ENCODE data around the gene SLC35B4. TPM values are rescaled to one million over a fixed set of nuclear protein-coding genes. Genes with fewer than 3 reads are reported as not detected.

The SLC35B4 gene
- total RNA-seq, 8 experiments from 2014 or later = 14.3 to 21.6 (median 17.4) TPM

DNA sequence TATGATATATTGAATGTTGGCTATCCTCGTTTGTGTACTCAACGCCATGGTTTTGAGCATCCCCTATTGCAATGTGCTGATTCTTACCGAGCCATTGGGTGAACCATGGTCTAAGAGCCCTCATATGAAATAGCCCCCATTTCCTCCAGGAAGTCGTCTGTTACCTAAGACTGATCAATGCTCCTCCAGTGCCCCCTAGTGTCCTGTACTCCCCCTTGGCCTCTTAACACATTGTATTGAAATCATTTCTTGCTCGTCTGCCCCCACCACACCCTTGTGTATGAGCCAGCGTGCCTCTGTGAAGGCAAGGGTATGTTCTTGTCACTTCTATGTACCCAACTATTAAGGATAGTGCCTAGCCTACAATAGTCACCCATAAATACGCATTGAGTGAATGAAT is 11.2 kb upstream of the SLC35B4 start:
- H3K27ac ChIP-seq = no peak overlapping the region
- H3K4me1 ChIP-seq (replicated peaks in 1 of 2) = no peaks in the 10 kb centered on the region
- in situ Hi-C loops (cut with MboI; ENCODE audit: low pct_unique_long_range_greater_than_20kb in 2 of 9, low sequenced_read_pairs in 9 of 9, unreplicated experiment in 9 of 9) = no loop called here
- WGBS, 10 experiments = 14 to 82% (median 39%) methylated on average over 2 to 7 of the region's 7 CpGs
- H3K4me3 ChIP-seq = no peak overlapping the region
- peak in 4 of 8 experiments; percentile 60 to 91 (median 90) for ATAC-seq (replicated peaks in 6 of 8)

DNA sequence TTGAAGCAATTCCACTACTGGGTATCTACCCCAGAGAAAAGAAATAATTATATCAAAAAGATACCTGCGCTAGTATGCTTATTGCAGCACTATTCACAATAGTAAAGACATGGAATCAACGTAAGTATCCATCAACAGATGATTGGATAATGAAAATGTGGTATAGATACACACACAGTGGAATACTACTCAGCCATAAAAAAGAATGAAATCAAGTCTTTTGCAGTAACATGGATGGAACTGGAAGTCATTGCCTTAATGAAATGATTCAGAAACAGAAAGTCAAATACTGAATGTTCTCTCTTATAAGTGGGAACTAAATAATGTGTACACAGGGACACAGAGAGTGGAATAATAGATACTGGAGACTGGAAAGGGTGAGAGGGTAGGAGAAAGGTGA is 7.4 kb upstream of the SLC35B4 start:
- no peaks in the 10 kb centered on the region for H3K4me1 ChIP-seq (replicated peaks in 1 of 2)
- 14 to 100% (median 67%) methylated on average over 1 to 2 of the region's 2 CpGs; no CpG with 5 or more reads in 1 of the 10 experiments for WGBS, 10 experiments
- no peak overlapping the region for H3K4me3 ChIP-seq
- in situ Hi-C loops (cut with MboI; ENCODE audit: low pct_unique_long_range_greater_than_20kb in 2 of 9, low sequenced_read_pairs in 9 of 9, unreplicated experiment in 9 of 9) = no loop called here
- no peak for ATAC-seq (replicated peaks in 6 of 8)
- no peak overlapping the region for H3K27ac ChIP-seq

DNA sequence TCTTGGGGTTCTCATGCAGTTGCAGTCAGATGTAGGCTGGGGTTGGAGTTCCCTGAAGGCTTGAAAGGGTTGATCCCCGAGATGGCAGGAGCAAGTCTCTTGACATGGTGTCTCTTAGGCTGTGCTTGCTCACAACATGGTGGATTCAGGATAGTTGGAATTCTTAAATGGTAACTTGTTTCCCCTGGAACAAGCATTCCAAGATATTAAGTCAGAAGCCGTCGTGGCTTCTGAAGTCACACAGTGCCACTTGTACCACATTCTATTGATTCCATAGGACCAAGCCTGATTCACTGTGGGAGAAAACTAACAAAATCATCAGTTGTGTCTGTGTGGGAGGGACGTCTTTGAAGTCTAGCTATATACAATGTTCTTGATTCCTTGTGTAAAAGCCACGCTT is 3.5 kb upstream of the SLC35B4 start:
- in situ Hi-C loops (cut with MboI; ENCODE audit: low pct_unique_long_range_greater_than_20kb in 2 of 9, low sequenced_read_pairs in 9 of 9, unreplicated experiment in 9 of 9) = no loop called here
- Histone ChIP-seq H3K27ac (no peak overlapping the region), H3K4me1 (replicated peaks in 1 of 2) (peaks cover 0 to 3% of the 10 kb centered on the region in 2 donors), H3K4me3 (no peak overlapping the region)
- WGBS, 10 experiments = 28 to 100% (median 67%) methylated on average over 1 to 3 of the region's 5 CpGs; no CpG with 5 or more reads in 3 of the 10 experiments
- no peak for ATAC-seq (replicated peaks in 6 of 8)

DNA sequence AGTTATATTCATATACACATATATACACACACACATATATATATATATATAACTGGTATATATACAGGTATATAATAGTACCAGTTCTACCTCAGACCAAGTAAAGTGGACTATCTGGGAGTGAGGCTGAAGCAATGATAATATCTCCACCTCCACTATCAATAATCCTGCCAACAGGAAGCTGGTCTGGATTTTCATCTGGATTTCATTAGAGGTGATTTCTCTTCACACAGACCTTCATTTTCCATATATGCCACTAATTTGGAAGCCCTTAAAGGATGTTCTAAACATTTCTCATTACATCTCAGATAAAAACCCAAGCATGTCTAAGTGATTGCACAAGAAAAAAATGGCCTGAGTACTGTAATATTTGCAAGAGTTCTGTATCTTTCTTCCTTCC is 1.7 kb upstream of the SLC35B4 start:
- Histone ChIP-seq H3K27ac (no peak overlapping the region), H3K4me3 (no peak overlapping the region), H3K4me1 (replicated peaks in 1 of 2) (peaks cover 0 to 3% of the 10 kb centered on the region in 2 donors)
- in situ Hi-C loops (cut with MboI; ENCODE audit: low pct_unique_long_range_greater_than_20kb in 2 of 9, low sequenced_read_pairs in 9 of 9, unreplicated experiment in 9 of 9) = no loop called here
- no peak for ATAC-seq (replicated peaks in 6 of 8)

DNA sequence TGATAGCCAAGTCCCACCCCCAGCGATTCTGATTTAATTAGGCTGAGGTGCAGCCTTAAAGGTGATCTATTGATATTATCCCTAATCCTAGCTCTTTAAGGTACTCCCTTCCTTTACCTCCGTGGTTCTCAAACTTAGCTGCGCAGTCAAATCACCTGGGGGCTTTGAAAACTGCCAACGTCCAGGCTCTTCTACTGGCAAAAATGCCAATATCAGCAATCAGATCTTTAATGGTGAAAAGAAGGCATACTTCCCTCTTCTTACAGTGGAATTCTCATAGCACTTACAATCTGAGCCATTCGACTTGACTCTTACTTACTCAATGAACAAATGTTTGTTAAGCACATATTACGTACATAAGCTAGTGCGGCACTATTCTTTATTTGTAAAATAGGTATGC is 704 bp upstream of the SLC35B4 start:
- ATAC-seq (replicated peaks in 6 of 8) = no peak
- Histone ChIP-seq H3K27ac (no peak overlapping the region), H3K4me1 (replicated peaks in 1 of 2) (peaks cover 0 to 3% of the 10 kb centered on the region in 2 donors), H3K4me3 (peak overlapping the region in 3 of 5 donors; percentile 69 to 93 (median 72))
- 29 to 100% (median 80%) methylated on average over 3 to 7 of the region's 7 CpGs; no CpG with 5 or more reads in 1 of the 10 experiments for WGBS, 10 experiments
- in situ Hi-C loops (cut with MboI; ENCODE audit: low pct_unique_long_range_greater_than_20kb in 2 of 9, low sequenced_read_pairs in 9 of 9, unreplicated experiment in 9 of 9) = no loop called here

DNA sequence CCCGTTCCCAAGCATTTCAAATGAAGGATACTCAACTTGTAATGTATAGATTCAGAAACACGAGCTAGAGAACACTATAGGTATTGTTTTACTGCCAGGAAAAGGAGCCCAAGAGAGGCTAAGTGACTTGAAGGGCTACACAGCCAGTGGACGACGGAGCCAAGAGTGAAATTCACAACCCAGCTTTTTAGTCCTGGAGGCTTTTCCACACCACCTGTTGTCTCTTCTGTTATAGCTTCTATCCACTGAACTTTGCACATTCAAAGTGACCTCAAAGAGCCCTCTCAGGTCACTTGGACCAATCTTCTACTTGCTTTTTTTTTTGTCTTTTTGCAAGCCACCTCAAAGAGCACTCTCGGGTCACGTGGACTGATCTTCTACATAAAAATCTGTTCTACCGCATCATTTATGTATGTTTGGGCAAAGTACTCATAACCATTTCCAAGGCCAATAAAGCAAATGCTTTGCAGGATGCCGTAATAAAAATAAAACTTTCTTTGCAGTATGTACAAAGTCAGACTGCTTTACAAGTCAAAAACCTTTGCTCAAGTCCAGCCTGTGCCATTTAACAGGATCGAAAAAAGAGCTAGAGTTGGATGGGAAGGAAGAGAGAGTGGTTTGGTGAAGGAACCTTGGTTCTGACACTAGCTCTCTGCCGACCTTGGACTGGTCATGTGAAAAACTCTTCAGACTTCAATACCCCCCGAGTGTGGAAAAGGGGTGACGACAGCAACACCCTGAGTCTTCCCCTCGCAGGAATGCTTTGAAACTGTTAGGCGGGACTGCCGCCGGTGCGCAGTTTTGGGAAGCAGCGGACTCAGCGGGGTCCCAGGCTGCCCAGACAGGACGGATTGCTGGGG is 821 bp downstream of the SLC35B4 start:
- in situ Hi-C loops (cut with MboI; ENCODE audit: low pct_unique_long_range_greater_than_20kb in 2 of 9, low sequenced_read_pairs in 9 of 9, unreplicated experiment in 9 of 9) = no loop called here
- Histone ChIP-seq H3K4me1 (replicated peaks in 1 of 2) (peaks cover 0 to 3% of the 10 kb centered on the region in 2 donors), H3K27ac (peak overlapping the region; percentile 55 to 71), H3K4me3 (peak overlapping the region; percentile 60 to 93 (median 69))
- ATAC-seq (replicated peaks in 6 of 8) = peak in 1 of 8 experiments; percentile 27
- WGBS, 10 experiments = 9 to 62% (median 37%) methylated on average over 3 to 15 of the region's 20 CpGs

DNA sequence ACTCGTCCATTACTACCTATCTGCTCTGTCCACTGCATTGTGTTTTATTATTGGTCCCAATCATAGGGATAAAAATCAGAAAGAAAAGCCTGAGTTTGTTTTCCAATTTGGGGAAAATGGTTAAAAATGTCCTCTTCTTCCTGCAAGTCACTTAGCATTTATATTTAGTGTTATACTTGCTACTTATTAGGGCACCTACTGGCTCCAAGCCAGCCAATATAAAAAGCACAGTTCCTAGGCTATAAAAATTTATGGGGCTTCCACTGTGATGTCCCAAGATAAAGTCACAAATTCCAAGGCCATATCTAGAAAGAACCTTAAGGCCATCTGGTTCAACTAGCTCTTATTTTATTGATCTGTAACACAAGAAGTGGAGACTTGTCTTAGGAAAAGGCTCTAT is 3.2 kb downstream of the SLC35B4 start:
- no peak for ATAC-seq (replicated peaks in 6 of 8)
- Histone ChIP-seq H3K27ac (no peak overlapping the region), H3K4me1 (replicated peaks in 1 of 2) (peaks cover 3 to 4% of the 10 kb centered on the region in 2 donors), H3K4me3 (no peak overlapping the region)
- WGBS, 10 experiments = 87 to 100% (median 100%) methylated on average over 1 of the region's 1 CpG; no CpG with 5 or more reads in 4 of the 10 experiments
- in situ Hi-C loops (cut with MboI; ENCODE audit: low pct_unique_long_range_greater_than_20kb in 2 of 9, low sequenced_read_pairs in 9 of 9, unreplicated experiment in 9 of 9) = no loop called here

DNA sequence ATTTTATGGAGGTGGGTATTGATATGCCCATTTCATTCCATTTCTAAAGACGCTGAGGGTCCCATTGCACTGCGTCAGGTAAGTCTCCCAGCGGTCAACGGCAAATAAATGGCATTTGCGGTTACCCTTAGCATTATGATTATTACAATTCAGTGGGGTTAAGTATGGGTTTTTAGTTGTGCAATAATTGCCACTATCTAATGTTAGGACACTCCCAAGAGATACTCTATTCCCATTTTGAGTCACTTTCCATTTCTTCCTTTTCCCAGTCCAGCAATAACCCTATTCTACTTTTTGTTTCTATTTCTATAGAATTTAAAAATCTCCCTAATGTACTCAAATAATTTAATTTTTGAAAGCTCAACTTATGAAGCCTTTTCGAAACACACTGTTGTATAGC is 4.0 kb downstream of the SLC35B4 start:
- H3K27ac ChIP-seq = no peak overlapping the region
- peaks cover 3 to 4% of the 10 kb centered on the region in 2 donors for H3K4me1 ChIP-seq (replicated peaks in 1 of 2)
- in situ Hi-C loops (cut with MboI; ENCODE audit: low pct_unique_long_range_greater_than_20kb in 2 of 9, low sequenced_read_pairs in 9 of 9, unreplicated experiment in 9 of 9) = no loop called here
- H3K4me3 ChIP-seq = no peak overlapping the region
- ATAC-seq (replicated peaks in 6 of 8) = no peak
- WGBS, 10 experiments = 77 to 100% (median 93%) methylated on average over 2 to 6 of the region's 6 CpGs; no CpG with 5 or more reads in 1 of the 10 experiments

DNA sequence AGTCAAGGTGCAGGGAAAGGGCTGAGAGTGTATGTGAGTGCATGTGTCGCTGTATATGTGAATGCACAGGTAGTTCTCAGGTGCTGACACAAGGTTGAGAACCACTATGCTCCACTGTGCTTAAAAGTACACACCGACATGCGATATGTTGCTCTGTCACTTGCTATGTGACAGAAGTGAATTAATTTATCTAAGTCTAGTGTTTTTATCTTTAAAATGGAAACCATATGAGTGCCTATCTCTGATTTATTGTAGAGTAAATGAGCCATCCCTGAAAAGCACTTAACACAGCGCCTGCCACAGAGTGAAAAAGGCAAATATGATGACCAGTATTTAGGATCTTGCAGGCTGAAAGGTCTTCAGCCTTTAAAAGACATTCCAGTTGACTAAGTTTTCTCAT is 4.9 kb downstream of the SLC35B4 start:
- no peak for ATAC-seq (replicated peaks in 6 of 8)
- H3K4me1 ChIP-seq (replicated peaks in 1 of 2) = peaks cover 3 to 4% of the 10 kb centered on the region in 2 donors
- 77 to 100% (median 92%) methylated on average over 1 to 4 of the region's 4 CpGs; no CpG with 5 or more reads in 2 of the 10 experiments for WGBS, 10 experiments
- H3K27ac ChIP-seq = no peak overlapping the region
- H3K4me3 ChIP-seq = no peak overlapping the region
- in situ Hi-C loops (cut with MboI; ENCODE audit: low pct_unique_long_range_greater_than_20kb in 2 of 9, low sequenced_read_pairs in 9 of 9, unreplicated experiment in 9 of 9) = no loop called here

DNA sequence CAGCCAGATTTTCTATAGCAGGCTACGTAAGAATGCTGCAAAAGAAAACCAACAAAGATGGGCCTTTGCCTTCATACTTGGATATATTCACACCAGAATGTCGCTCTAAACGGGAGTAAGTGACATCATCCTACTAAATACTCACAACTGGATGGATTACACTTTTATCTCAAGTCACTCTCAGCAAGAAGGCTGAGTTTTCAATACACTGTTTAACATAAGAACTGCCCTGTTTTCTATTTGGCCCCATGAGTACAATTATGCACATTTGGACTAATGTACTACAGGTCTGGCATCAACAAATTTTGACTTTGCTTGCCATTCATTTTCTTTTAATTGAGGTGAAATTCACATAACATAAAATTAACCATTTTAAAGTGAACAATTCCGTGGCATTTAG is 8.2 kb downstream of the SLC35B4 start:
- H3K4me3 ChIP-seq = no peak overlapping the region
- peaks cover 0 to 4% of the 10 kb centered on the region in 2 donors for H3K4me1 ChIP-seq (replicated peaks in 1 of 2)
- 69 to 100% (median 91%) methylated on average over 2 to 4 of the region's 4 CpGs for WGBS, 10 experiments
- in situ Hi-C loops (cut with MboI; ENCODE audit: low pct_unique_long_range_greater_than_20kb in 2 of 9, low sequenced_read_pairs in 9 of 9, unreplicated experiment in 9 of 9) = no loop called here
- peak in 5 of 8 experiments; percentile 27 to 65 (median 53) for ATAC-seq (replicated peaks in 6 of 8)
- H3K27ac ChIP-seq = no peak overlapping the region

DNA sequence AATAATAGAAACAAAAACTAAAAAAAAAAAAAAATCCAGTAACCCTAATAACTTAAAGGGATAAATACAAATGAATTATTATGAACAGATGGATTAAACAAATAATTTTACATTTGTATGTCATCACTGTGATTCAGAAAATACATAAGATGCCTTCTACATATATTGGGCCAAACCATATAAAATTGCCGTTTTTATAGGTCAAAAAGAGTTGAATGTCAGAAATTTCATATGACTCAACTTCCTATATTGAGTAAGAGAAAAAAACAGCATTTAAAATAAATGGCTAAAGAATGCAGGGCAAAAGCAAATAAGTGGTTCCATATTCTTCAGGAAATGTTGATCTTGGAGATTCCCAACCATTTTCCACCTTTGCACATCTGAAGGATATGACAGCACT is 9.4 kb downstream of the SLC35B4 start:
- Histone ChIP-seq H3K4me3 (no peak overlapping the region), H3K4me1 (replicated peaks in 1 of 2) (peaks cover 0 to 4% of the 10 kb centered on the region in 2 donors), H3K27ac (no peak overlapping the region)
- WGBS, 10 experiments = 0 to 100% (median 88%) methylated on average over 1 of the region's 1 CpG; no CpG with 5 or more reads in 1 of the 10 experiments
- in situ Hi-C loops (cut with MboI; ENCODE audit: low pct_unique_long_range_greater_than_20kb in 2 of 9, low sequenced_read_pairs in 9 of 9, unreplicated experiment in 9 of 9) = no loop called here
- no peak for ATAC-seq (replicated peaks in 6 of 8)

DNA sequence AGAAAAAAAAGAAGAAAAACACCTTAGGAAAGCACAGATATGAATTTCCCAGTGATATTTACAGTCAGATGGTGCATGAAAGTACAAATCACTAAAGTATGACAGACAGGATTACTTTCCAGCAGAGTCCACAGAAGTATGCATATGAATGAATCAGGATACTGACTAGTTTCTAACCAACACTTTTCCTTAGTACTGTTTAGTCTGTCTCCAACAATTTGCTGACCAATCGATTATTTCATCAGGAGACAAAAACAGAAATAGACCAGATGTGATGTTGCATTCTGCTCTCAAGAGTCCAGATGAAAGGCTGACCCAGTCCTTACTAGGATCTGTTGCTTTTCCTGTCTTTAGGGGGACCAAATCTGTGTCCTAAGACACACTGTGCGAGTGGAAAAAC is 14.6 kb downstream of the SLC35B4 start:
- WGBS, 10 experiments = 58 to 100% (median 88%) methylated on average over 1 to 2 of the region's 2 CpGs; no CpG with 5 or more reads in 3 of the 10 experiments
- ATAC-seq (replicated peaks in 6 of 8) = peak in 3 of 8 experiments; percentile 6 to 43 (median 14)
- Histone ChIP-seq H3K27ac (no peak overlapping the region), H3K4me3 (no peak overlapping the region), H3K4me1 (replicated peaks in 1 of 2) (peaks cover 2 to 11% of the 10 kb centered on the region in 2 donors)
- in situ Hi-C loops (cut with MboI; ENCODE audit: low pct_unique_long_range_greater_than_20kb in 2 of 9, low sequenced_read_pairs in 9 of 9, unreplicated experiment in 9 of 9) = no loop called here

DNA sequence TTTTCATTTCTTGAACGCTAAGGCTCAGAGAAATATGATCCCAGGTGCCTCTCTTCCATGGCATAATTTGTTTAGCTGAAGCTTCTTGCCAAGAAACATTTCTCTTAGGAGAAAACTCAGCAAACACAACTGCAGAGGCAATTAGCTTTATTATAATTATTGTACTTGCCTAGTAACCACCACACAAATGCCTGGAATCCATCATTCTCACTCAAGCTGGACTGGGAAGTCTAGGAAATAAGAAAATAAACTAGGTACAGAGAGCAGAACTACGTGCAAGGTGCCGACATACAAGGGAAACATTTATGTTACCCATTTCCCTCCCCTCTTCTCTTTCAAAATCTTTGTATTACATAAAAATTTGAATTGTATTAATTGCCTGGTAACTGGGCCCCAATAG is 15.1 kb downstream of the SLC35B4 start:
- Histone ChIP-seq H3K4me1 (replicated peaks in 1 of 2) (peaks cover 2 to 11% of the 10 kb centered on the region in 2 donors), H3K4me3 (no peak overlapping the region), H3K27ac (no peak overlapping the region)
- in situ Hi-C loops (cut with MboI; ENCODE audit: low pct_unique_long_range_greater_than_20kb in 2 of 9, low sequenced_read_pairs in 9 of 9, unreplicated experiment in 9 of 9) = no loop called here
- ATAC-seq (replicated peaks in 6 of 8) = peak in 2 of 8 experiments; percentile 16 to 66
- 63 to 100% (median 95%) methylated on average over 1 to 3 of the region's 3 CpGs; no CpG with 5 or more reads in 2 of the 10 experiments for WGBS, 10 experiments
